Suprapubic skin (tissue), 3 donors: ENCODE results near the gene MARK3.

ENCODE experiments used
- CTCF ChIP-seq, 2 donors: fragments of 200-600 bp in 1 of 2; fragments of 450-650 bp in 1 of 2; sonication (generic) in 1 of 2; IDR thresholded peaks; one replicate each; pipeline ENCODE4 v1.5.1; 2016 to 2019; ENCODE audit warnings: antibody characterized with exemption in 2 of 2, mild to moderate bottlenecking in 1 of 2, moderate library complexity in 1 of 2
- EP300 ChIP-seq: sonication (generic); formaldehyde crosslinking; IDR thresholded peaks from one replicate; pipeline ENCODE4 v1.6.1; 2017; ENCODE audit warnings: antibody characterized with exemption

DNA sequence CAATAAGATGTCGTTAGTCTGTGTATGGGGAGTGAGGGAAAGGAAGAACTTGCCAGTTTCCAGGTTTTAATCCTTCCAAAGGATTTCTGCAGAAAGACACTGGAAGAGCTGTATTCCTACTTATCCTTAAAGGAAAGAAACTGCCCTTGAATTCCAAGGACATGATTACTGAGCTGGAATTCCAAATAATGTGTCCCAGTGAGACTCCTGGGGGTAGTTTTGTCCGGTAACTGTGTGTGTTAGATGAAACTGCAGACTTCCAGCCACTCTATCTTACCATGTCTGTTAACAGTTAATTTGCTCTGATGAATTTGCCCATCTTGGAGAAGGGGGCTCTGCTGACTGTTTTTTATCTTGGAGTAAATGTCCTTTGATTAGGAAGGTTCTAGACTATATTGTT is 104.4 kb downstream of the MARK3 start:
- TF ChIP-seq EP300 (no peak), CTCF (IDR thresholded peaks at IDR 0.05) (no peak)
